ENCODE data around the gene NDUFA12. TPM values are rescaled to one million over a fixed set of nuclear protein-coding genes. Genes with fewer than 3 reads are reported as not detected.

NDUFA12 gene
- total RNA-seq, 1 experiment from 2014 or later, result 234 TPM

GRCh38 chr12:94942663-94943062 is 60.8 kb downstream of the NDUFA12 start:
- no peak for DNase-seq (ENCODE audit: low read depth)

- peak; percentile 89 for DNase-seq (ENCODE audit: low read depth)
Observed at GRCh38 chr12:94941440-94941862, 62.0 kb downstream of the NDUFA12 start.

DNA sequence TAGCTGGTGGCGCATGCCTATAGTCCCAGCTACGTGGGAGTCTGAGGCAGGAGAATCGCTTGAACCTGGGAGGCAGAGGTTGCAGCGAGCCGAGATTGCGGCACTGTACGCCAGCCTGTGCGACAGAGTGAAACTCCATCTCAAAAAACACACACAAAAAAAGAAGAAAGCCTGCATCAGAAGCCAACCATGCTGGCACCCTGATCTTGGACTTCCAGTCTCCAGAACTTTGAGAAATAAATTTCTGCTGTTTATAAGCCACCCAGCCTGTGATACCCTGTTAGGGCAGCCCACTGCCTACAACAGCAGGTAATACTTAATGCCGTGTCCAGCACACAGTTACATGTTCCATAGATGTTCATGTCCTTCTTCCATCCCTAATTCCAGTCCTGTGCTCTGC is 62.7 kb downstream of the NDUFA12 start:
- no peak for DNase-seq (ENCODE audit: low read depth)

DNA sequence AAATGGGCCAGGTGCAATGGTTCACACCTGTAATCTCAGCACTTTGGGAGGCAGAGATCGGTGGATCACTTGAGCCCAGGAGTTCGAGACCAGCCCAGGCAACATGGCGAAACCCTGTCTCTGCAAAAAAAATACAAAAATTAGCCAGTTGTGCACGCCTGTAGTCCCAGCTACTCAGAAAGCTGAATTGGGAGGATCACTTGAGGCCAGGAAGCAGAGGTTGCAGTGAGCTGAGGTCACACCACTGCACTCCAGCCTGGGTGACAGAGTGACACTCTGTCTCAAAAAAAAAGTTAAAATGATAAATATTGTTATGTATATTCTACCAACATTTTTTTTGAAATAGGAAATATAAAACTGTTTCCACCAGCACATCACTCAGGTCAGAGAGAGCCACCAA is 64.9 kb downstream of the NDUFA12 start:
- DNase-seq (ENCODE audit: low read depth), result no peak

DNA sequence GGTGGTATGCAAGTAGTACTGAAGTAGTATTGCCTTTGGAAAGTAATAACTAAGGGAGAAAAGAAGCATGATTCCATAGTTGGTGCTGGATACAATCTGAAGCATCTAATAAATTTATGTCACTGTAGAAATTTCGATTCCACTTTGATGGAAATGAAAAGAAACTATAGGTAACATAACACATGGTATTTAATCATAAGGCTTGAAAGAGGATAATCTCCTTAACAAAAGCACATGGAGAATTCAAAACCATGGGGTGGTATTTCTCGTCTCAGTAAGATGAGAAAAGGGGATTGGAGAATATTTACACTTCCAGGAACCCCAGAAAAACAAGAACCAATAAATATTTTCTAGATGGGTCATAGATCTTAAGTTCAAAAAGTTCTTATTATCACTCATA is 72.7 kb downstream of the NDUFA12 start:
- no peak for DNase-seq (ENCODE audit: low read depth)

DNA sequence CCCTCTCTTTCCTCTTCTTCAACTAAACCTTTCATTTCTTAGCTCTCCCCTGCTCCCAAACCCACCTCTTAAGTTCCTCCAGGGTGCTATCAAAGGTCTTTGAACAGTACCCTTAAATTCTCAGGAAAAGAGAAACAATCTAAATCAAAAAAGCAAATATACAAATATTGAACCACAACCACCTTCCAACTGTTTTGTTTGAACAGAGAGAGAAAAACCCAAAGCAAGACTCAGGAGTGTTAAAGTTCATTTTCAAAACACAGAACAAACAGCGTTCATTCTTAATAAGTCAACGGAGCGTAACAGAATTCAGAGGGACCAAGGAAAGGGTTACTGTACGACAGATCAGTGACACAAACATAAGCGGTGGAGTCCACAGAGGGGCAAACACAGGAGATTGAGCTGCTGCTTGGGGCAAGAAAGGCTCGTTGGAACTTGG is 73.3 kb downstream of the NDUFA12 start:
- no peak for DNase-seq (ENCODE audit: low read depth)

DNA sequence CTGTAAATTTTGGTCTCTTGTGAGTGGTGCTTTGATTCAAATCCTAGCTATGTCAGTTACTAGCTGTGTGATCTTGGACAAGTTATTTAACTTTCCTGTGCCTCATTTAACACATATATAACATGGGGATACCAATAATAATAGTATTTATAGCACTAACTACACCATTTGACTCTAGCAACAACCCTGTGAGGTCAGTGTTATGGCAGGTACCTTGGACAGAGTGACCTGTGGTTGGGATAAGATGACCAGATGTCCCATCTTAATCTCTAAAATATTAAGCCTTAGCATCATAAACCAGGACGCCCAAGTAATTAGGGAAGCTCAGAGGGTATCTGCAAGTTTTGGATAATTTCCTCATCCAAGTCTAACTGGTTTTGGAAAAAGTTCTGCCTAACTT is 73.7 kb downstream of the NDUFA12 start:
- no peak for DNase-seq (ENCODE audit: low read depth)

DNA sequence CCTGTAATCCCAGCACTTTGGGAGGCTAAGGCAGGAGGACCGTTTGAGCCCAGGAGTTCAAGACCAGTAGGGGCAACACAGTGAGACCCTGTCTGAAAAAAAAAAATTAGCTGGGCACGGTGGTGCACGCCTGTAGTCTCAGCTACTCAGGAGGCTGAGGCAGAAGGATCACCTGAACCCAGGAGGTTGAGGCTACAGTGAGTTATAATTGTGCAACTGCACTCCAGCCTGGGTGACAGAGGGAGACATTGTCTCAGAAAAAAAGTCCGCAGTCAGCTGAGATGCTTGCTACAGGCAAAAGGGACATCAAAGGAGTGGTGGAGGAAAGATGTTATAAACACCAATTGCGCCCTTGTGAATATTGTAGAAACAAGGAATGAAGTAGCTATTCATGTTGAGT is 77.8 kb downstream of the NDUFA12 start:
- DNase-seq (ENCODE audit: low read depth), result no peak

GRCh38 chr12:94925206-94925605 is 78.3 kb downstream of the NDUFA12 start:
- no peak for DNase-seq (ENCODE audit: low read depth)

GRCh38 chr12:94922561-94922960 is 80.9 kb downstream of the NDUFA12 start:
- DNase-seq (ENCODE audit: low read depth), result no peak

Other genes with a start within 250 kb of the NDUFA12 start
- gene NR2C1, start 69.9 kb upstream of the NDUFA12 start, total RNA-seq (2014; rRNA removed), result 30.7 and 35.4 TPM in 2 replicates
- 0.51 and 0.92 TPM in 2 replicates for gene FGD6, start 213.8 kb upstream of the NDUFA12 start, total RNA-seq (2014; rRNA removed)
- gene VEZT, start 214.1 kb upstream of the NDUFA12 start, total RNA-seq (2014; rRNA removed), result 26.2 and 33.2 TPM in 2 replicates

Data from LHCN-M2 (cell line).